MM.1S (cell line): ENCODE measurements around the gene NDUFAF8.

Experiments used
- DNase-seq: peaks from one replicate; pipeline ENCODE4 v3.0.0-alpha.2; 2015
- H2AFZ ChIP-seq: fragments of 300-600 bp; sonication (generic); 2 replicates; pipeline ENCODE4 v1.6.0; 2016; ENCODE audit warnings: antibody characterized with exemption, low read length
- H3F3A ChIP-seq: fragments of 300-600 bp; sonication (generic); 2 replicates; pipeline ENCODE4 v1.6.1; 2016; ENCODE audit warnings: mild to moderate bottlenecking, antibody characterized with exemption, low read length, moderate library complexity, mixed read lengths; ENCODE audit not compliant: insufficient read depth
- H3K27ac ChIP-seq: fragments of 300-600 bp; sonication (generic); 2 replicates; pipeline ENCODE4 v1.5.1; 2016; ENCODE audit warnings: mild to moderate bottlenecking, low read length
- H3K27me3 ChIP-seq: fragments of 300-600 bp; sonication (generic); replicated peaks from 2 replicates; pipeline ENCODE4 v1.6.0; 2016; ENCODE audit warnings: low read length; ENCODE audit not compliant: insufficient read depth
- H3K36me3 ChIP-seq: fragments of 300-600 bp; sonication (generic); replicated peaks from 2 replicates; pipeline ENCODE4 v1.6.1; 2016; ENCODE audit warnings: mild to moderate bottlenecking, low read length, mixed read lengths; ENCODE audit not compliant: insufficient read depth
- H3K4me1 ChIP-seq: fragments of 300-600 bp; sonication (generic); 2 replicates; pipeline ENCODE4 v1.6.1; 2016; ENCODE audit warnings: low read length, mixed read lengths
- H3K4me2 ChIP-seq: fragments of 300-600 bp; sonication (generic); 2 replicates; pipeline ENCODE4 v1.6.0; 2016; ENCODE audit warnings: low read depth, low read length
- H3K4me3 ChIP-seq: fragments of 300-600 bp; sonication (generic); 2 replicates; pipeline ENCODE4 v1.5.1; 2016; ENCODE audit warnings: low read length, mixed read lengths
- H3K79me2 ChIP-seq: fragments of 300-600 bp; sonication (generic); 2 replicates; pipeline ENCODE4 v1.6.1; 2016; ENCODE audit warnings: mixed run types, low read length, mixed read lengths
- H3K9ac ChIP-seq: fragments of 300-600 bp; sonication (generic); 2 replicates; pipeline ENCODE4 v1.6.1; 2016; ENCODE audit warnings: low read length, mixed read lengths
- H3K9me2 ChIP-seq: fragments of 300-600 bp; sonication (generic); replicated peaks from 2 replicates; pipeline ENCODE4 v1.6.1; 2016; ENCODE audit warnings: mild to moderate bottlenecking, low read length, mixed read lengths; ENCODE audit not compliant: insufficient read depth
- H3K9me3 ChIP-seq: fragments of 300-600 bp; sonication (generic); replicated peaks from 2 replicates; pipeline ENCODE4 v1.6.1; 2016; ENCODE audit warnings: mild to moderate bottlenecking, low read length, mixed read lengths; ENCODE audit not compliant: insufficient read depth
- H4K20me1 ChIP-seq: fragments of 300-600 bp; sonication (generic); 2 replicates; pipeline ENCODE4 v1.6.1; 2016; ENCODE audit warnings: mild to moderate bottlenecking, low read length, moderate library complexity, mixed read lengths; ENCODE audit not compliant: insufficient read depth
- EZH2 ChIP-seq: fragments of 300-600 bp; sonication (generic); optimal IDR thresholded peaks from 2 replicates; pipeline ENCODE3; 2017; ENCODE audit warnings: low read depth, mild to moderate bottlenecking, antibody characterized with exemption, low read length, mixed read lengths
- EZH2phosphoT487 ChIP-seq: fragments of 300-600 bp; sonication (generic); IDR thresholded peaks from 2 replicates; pipeline ENCODE4 v1.6.1; 2018; ENCODE audit warnings: antibody characterized with exemption, low read length
- TF ChIP-seq, protein P1 (sequence below): fragments of 300-600 bp; sonication (generic); IDR thresholded peaks from 2 replicates; pipeline ENCODE4 v1.5.1; 2016; ENCODE audit warnings: antibody characterized with exemption, low read length, mixed read lengths

Gene NDUFAF8

DNA sequence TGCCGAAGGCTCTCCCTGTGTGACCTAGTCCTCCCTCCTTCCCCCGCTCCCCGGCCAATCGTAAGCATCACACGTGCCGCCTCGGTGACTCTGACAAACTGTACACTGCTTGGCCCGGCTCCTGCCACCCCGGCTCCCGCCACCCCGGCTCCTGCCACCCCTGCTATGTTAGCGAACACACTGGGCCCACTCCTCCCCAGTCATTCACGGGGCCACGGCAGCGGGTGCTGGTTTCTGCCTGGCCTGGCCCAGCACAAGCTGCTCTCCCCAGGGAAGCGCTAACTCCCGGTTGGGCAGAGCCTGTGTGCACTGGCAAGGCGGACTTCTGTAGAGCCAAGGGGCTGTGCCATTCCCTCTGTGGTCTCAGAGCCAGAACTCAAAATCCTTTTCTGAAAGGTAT is 22.0 kb downstream of the NDUFAF8 start:
- Histone ChIP-seq H3F3A (no peaks in the 10 kb centered on the region), H3K9ac (no peak overlapping the region), H3K4me3 (no peak overlapping the region), H3K9me2 (no peaks in the 10 kb centered on the region), H3K27me3 (no peaks in the 10 kb centered on the region), H3K4me1 (no peaks in the 10 kb centered on the region), H3K79me2 (no peaks in the 10 kb centered on the region), H2AFZ (no peak overlapping the region), H3K9me3 (no peaks in the 10 kb centered on the region), H3K4me2 (no peak overlapping the region), H4K20me1 (no peaks in the 10 kb centered on the region), H3K36me3 (0 out of 2 replicates have a peak, but pooled peaks cover 3% of the 10 kb centered on the region), H3K27ac (no peak overlapping the region)
- no peak for DNase-seq
- TF ChIP-seq EZH2 (no peak), EZH2phosphoT487 (no peak)
- TF ChIP-seq, protein P1, sequence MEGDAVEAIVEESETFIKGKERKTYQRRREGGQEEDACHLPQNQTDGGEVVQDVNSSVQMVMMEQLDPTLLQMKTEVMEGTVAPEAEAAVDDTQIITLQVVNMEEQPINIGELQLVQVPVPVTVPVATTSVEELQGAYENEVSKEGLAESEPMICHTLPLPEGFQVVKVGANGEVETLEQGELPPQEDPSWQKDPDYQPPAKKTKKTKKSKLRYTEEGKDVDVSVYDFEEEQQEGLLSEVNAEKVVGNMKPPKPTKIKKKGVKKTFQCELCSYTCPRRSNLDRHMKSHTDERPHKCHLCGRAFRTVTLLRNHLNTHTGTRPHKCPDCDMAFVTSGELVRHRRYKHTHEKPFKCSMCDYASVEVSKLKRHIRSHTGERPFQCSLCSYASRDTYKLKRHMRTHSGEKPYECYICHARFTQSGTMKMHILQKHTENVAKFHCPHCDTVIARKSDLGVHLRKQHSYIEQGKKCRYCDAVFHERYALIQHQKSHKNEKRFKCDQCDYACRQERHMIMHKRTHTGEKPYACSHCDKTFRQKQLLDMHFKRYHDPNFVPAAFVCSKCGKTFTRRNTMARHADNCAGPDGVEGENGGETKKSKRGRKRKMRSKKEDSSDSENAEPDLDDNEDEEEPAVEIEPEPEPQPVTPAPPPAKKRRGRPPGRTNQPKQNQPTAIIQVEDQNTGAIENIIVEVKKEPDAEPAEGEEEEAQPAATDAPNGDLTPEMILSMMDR, result no peak

DNA sequence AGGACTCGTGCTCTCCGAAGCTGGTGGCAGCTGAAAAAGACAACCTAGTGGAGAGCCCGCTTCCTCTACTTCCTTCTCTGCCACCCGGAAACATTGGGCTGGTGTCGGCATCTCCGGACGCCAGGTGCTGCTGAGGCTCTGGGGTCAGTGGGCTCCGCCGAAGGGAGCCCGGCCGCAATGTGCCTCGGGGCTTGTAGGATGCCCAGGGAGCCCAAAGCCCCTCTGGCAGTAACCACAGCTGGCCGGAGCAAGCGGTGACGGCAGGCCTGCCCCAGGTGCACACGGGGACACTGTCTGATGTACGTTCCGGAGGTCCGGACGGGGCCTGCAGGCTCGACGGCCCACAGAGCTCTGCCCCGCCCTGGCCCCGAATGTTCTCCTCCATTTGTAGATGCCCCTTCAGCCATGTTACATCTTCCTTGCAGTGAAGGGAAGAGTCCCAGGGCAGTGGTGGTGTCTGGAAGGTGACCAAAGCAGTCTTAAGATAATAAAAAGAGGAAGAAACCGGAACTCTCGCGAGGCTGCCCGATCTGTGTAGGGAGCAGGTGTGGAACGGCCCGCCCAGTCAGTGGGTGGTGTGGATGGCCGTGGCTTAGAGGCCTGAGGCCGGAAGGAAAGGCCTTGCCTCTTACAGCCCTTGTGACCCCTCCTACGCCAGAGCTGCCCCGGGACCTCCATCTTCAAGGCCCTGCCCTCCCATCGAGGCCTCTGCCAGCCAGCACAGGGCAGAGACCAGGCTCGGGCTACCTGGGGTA is 22.6 kb downstream of the NDUFAF8 start:
- Histone ChIP-seq H3F3A (no peaks in the 10 kb centered on the region), H4K20me1 (no peaks in the 10 kb centered on the region), H3K27me3 (no peaks in the 10 kb centered on the region), H3K4me3 (no peak overlapping the region), H3K27ac (no peak overlapping the region), H3K9me3 (no peaks in the 10 kb centered on the region), H2AFZ (no peak overlapping the region), H3K4me1 (no peaks in the 10 kb centered on the region), H3K9ac (no peak overlapping the region), H3K9me2 (no peaks in the 10 kb centered on the region), H3K4me2 (no peak overlapping the region), H3K36me3 (0 out of 2 replicates have a peak, but pooled peaks cover 3% of the 10 kb centered on the region), H3K79me2 (no peaks in the 10 kb centered on the region)
- TF ChIP-seq EZH2, result no peak
- DNase-seq, result no peak

DNA sequence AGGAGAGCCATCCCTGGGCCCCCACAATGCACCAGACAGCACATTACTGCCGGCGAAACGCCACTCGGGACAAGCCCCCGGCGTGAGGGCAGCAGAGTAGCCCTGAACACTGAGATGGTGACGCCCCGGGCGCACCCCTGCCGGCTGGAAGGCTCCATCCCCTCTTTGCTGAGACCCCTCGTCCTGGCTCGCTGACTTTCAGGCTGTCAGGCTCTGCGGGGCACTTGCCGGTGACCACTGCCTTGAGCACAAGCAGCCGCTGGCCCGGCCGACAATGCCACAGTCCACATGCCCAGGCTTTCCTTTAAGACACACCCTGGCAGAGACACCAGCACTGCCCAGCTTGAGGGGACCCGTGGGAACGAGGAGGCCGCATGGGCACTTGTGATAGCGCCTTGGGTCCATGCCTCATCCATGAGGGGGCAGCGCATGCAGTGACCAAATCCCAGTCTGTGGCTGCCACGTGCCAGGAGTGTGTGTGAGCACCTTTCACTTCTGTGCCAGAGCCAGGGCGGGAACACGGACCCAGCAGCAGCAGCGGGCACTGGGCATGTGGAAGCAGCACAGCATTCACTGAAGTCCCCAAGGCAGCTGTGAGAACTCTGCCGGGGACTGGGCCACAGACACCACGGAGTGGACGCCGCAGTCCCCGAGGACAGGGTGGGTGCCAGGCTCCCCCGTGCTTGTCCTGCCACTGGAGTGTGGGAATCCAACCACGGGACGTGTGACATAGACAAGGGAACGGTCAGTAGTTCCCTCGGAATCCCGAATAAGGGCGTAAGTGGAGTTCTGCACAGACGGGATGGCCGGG is 24.5 kb downstream of the NDUFAF8 start:
- H3K36me3 ChIP-seq, result 0 out of 2 replicates have a peak, but pooled peaks cover 3% of the 10 kb centered on the region
- H3F3A ChIP-seq, result no peaks in the 10 kb centered on the region
- DNase-seq, result no peak
- H3K9ac ChIP-seq, result no peak overlapping the region
- no peak overlapping the region for H3K27ac ChIP-seq
- no peak overlapping the region for H3K4me2 ChIP-seq
- no peaks in the 10 kb centered on the region for H3K9me3 ChIP-seq
- H3K79me2 ChIP-seq, result no peaks in the 10 kb centered on the region
- H3K27me3 ChIP-seq, result no peaks in the 10 kb centered on the region
- no peak overlapping the region for H2AFZ ChIP-seq
- no peaks in the 10 kb centered on the region for H3K9me2 ChIP-seq
- no peaks in the 10 kb centered on the region for H3K4me1 ChIP-seq
- TF ChIP-seq EZH2, result no peak
- TF ChIP-seq, protein P1, result no peak
- TF ChIP-seq EZH2phosphoT487, result no peak
- H3K4me3 ChIP-seq, result no peak overlapping the region
- no peaks in the 10 kb centered on the region for H4K20me1 ChIP-seq
